Lung (tissue), 12 donors: ENCODE measurements around the gene PRKCH. TPM values are rescaled to one million over a fixed set of nuclear protein-coding genes. Genes with fewer than 3 reads are reported as not detected.

ENCODE experiments used
- ATAC-seq: fragments of 200-7000 bp; cut with Tn5 transposase; one replicate; pipeline ENCODE4 v1.9.1; 2020; ENCODE audit warnings: moderate number of reproducible peaks; ENCODE audit not compliant: insufficient read depth, low FRiP score
- DNase-seq, 3 donors: peaks; one replicate each; pipeline ENCODE4 v3.0.0-alpha.2; 2013 to 2017
- H3K27ac ChIP-seq, 2 donors: one replicate each; pipeline ENCODE4 v1.5.1; 2013; ENCODE audit warnings: mild to moderate bottlenecking in 2 of 2, moderate library complexity in 2 of 2, control low read depth in 1 of 2, inconsistent platforms in 1 of 2, low read depth in 1 of 2, low read length in 1 of 2
- H3K27me3 ChIP-seq, 3 donors: one replicate each; pipeline ENCODE4 v1.5.1; 2013; ENCODE audit warnings: low read length in 2 of 3; ENCODE audit not compliant: control insufficient read depth in 3 of 3, insufficient read depth in 3 of 3
- H3K36me3 ChIP-seq, 4 donors: one replicate each; pipeline ENCODE4 v1.5.1; 2013; ENCODE audit warnings: low read length in 4 of 4, mild to moderate bottlenecking in 1 of 4, moderate library complexity in 1 of 4; ENCODE audit not compliant: control insufficient read depth in 4 of 4, insufficient read depth in 4 of 4
- H3K4me1 ChIP-seq, 5 donors: one replicate each; pipeline ENCODE4 v1.5.1; 2013; ENCODE audit warnings: low read length in 5 of 5, mild to moderate bottlenecking in 2 of 5, moderate library complexity in 1 of 5; ENCODE audit not compliant: control insufficient read depth in 5 of 5, insufficient read depth in 5 of 5
- H3K4me3 ChIP-seq: one replicate; pipeline ENCODE4 v1.5.1; 2013; ENCODE audit warnings: mild to moderate bottlenecking, control low read depth, moderate library complexity
- H3K9ac ChIP-seq, 2 donors: one replicate each; pipeline ENCODE4 v1.5.1; 2013; ENCODE audit warnings: low read length in 2 of 2, control low read depth in 1 of 2; ENCODE audit not compliant: insufficient read depth in 1 of 2
- H3K9me3 ChIP-seq, 4 donors: one replicate each; pipeline ENCODE4 v1.5.1; 2013; ENCODE audit warnings: low read length in 3 of 4, mild to moderate bottlenecking in 1 of 4, moderate library complexity in 1 of 4; ENCODE audit not compliant: control insufficient read depth in 4 of 4, insufficient read depth in 3 of 4
- CTCF ChIP-seq: IDR thresholded peaks from 2 replicates; pipeline ENCODE4 v1.5.1; 2012; ENCODE audit warnings: mild to moderate bottlenecking; ENCODE audit errors: control extremely low read depth, extremely low read depth
- WGBS, 2 donors: extraction: QIAGEN DNeasy Blood & Tissue Kit; methylation state at CpG; one replicate each; pipeline ENCODE4 v1.1.7; 2013; 5-methylcytosine and 5-hydroxymethylcytosine counted together
- polyA plus RNA-seq, 2 donors: library from polyadenylated mRNA; stranded (reverse); fragments of 200-250 nt; gene quantifications; one replicate each; pipeline ENCODE4 v1.2.1, GENCODE V29; 2013
- total RNA-seq, 2 donors: library from RNA; depleted of rRNA in 1 of 2; stranded (reverse); fragments of >200 nt in 1 of 2; gene quantifications; one replicate each; pipeline ENCODE4 v1.2.1, GENCODE V29; 2014 to 2021
- donor health status: control.
- donor health status: control.
- donor health status: Bipolar disorder and iron deficiency.
- donor health status: healthy.
- donor health status: DM: yes; HTN: yes; CAD: no.

Gene PRKCH
- total and polyA plus RNA-seq, 4 donors = 12.9 to 126 (median 51.4) TPM

- no peak for ATAC-seq
- Histone ChIP-seq H3K9ac (no peak overlapping the region), H3K4me3 (no peak overlapping the region), H3K4me1 (peaks cover 0 to 14% (median 0%) of the 10 kb centered on the region in 5 donors), H3K27ac (no peak overlapping the region), H3K27me3 (peaks cover 0 to 3% (median 0%) of the 10 kb centered on the region in 3 donors), H3K9me3 (no peaks in the 10 kb centered on the region), H3K36me3 (no peaks in the 10 kb centered on the region)
- no peak for DNase-seq
- no peak for TF ChIP-seq CTCF
- 55 to 74% methylated on average over 1 of the region's 1 CpG for WGBS, 2 donors
Observed at GRCh38 chr14:61392297-61392696, 70.9 kb downstream of the PRKCH start.

DNA sequence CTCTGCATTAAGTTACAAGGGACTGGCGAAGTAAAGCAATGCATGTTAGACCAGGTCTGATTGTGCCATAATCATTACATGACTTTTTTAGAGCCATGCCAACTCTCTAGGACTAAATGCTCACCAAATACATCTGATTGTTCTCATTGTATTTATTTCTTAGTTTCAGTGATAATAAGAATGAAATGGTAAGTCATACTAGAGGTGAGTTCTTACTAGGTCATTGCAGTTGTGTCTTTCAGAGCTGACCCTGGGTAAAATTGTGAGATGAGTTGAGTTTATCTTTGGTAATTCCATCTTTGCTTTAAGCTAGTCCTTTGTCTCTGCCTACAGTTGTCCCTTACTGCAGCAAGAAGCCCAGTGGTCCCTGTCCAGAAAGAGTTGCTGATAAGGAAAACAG lies 73.2 kb downstream of the PRKCH start:
- 84 to 97% methylated on average over 1 of the region's 1 CpG for WGBS, 2 donors

DNA sequence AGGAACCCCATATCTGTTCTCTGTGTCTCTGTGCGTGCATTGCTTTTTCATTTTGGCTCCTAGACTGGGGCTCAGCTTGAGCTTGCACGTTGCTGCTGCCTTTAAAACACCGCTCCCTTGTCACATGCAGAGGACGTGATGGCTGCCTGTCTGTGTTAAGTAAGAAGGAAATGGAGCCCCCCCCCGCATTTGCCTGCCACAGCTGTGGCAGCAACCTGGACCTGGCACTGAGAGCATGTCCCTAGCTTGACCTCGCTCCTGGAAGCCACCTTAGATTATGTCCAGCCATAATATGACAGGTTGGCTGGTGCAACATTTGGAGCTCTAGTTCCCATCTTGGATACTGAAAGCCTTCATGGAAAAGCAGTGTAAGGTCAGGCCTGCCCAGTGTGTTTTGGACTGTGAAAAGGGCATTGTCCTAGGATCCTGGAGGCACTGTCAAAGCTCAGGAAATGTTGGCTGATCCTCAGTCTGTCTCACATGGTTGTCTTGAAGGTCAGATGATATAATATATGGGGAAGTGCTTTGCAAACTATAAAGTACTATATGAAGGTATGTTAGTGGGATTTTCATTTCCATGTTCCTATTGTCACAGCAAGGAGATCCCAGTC lies 73.8 kb downstream of the PRKCH start:
- 57 to 62% methylated on average over 6 of the region's 6 CpGs for WGBS, 2 donors
- Histone ChIP-seq H3K9ac (no peak overlapping the region), H3K9me3 (no peaks in the 10 kb centered on the region), H3K4me1 (peaks cover 0 to 4% (median 0%) of the 10 kb centered on the region in 5 donors), H3K27ac (no peak overlapping the region), H3K36me3 (no peaks in the 10 kb centered on the region), H3K4me3 (no peak overlapping the region), H3K27me3 (peaks cover 0 to 3% (median 0%) of the 10 kb centered on the region in 3 donors)
- ATAC-seq = no peak
- no peak for DNase-seq
- no peak for TF ChIP-seq CTCF

More for the DNA sequence above, 73.2 kb downstream of the PRKCH start:
- H3K4me3 ChIP-seq = no peak overlapping the region
- no peak overlapping the region for H3K27ac ChIP-seq
- H3K9ac ChIP-seq = no peak overlapping the region
- peaks cover 0 to 6% (median 0%) of the 10 kb centered on the region in 5 donors for H3K4me1 ChIP-seq
- DNase-seq = no peak
- ATAC-seq = no peak
- no peaks in the 10 kb centered on the region for H3K9me3 ChIP-seq
- no peak for TF ChIP-seq CTCF
- peaks cover 0 to 3% (median 0%) of the 10 kb centered on the region in 3 donors for H3K27me3 ChIP-seq
- H3K36me3 ChIP-seq = no peaks in the 10 kb centered on the region

DNA sequence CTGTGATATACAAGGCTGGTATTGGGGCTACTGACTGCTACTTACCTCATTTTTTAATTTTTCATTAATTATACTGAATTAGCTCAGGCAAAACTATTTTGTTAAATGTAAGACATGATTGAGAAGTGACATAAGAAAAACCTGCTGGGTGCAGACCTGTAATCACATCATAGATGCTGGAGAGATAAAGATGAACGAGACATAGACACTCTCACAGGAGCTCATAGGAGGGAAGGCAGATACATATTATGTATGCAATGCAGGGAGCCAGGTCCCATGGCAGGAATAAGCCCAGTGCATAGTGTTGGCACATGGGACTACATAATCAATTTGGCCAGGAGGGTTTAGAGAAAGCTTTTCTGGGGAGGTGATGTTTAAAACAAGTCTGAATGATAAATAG lies 74.9 kb downstream of the PRKCH start:
- Histone ChIP-seq H3K27ac (no peak overlapping the region), H3K4me3 (no peak overlapping the region), H3K36me3 (no peaks in the 10 kb centered on the region), H3K9ac (no peak overlapping the region), H3K4me1 (peaks cover 0 to 4% (median 0%) of the 10 kb centered on the region in 5 donors), H3K27me3 (peaks cover 0 to 3% (median 0%) of the 10 kb centered on the region in 3 donors), H3K9me3 (no peaks in the 10 kb centered on the region)
- 75 to 81% methylated on average over 1 of the region's 1 CpG for WGBS, 2 donors
- no peak for ATAC-seq
- DNase-seq = no peak
- no peak for TF ChIP-seq CTCF
